ENCODE results near the gene FAM47B.

FAM47B gene

DNA sequence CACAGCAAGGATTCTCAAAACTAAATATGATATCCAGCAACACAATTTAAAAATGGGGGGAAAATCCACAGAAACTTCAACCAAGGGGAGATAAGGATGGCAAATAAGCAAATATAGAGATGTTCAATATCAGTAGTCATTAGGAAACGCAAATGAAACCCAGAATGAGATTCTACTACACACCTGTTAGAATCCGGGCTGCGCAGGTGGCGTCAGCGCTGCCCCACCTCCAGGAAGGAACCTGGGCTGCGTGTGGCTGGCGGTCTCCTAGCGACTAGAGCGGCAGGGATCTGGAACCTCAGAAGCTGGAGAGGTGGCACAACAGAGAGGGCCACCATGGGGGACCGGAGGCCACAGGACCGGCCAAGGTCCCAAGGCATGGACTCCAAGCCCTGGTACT is at the start of gene FAM47B:
FAM47B (plus strand) TSS at position 301 of the 400 bp plus-strand sequence; CDS start at position 337, 36 bp downstream.
- TF ChIP-seq, protein P1, sequence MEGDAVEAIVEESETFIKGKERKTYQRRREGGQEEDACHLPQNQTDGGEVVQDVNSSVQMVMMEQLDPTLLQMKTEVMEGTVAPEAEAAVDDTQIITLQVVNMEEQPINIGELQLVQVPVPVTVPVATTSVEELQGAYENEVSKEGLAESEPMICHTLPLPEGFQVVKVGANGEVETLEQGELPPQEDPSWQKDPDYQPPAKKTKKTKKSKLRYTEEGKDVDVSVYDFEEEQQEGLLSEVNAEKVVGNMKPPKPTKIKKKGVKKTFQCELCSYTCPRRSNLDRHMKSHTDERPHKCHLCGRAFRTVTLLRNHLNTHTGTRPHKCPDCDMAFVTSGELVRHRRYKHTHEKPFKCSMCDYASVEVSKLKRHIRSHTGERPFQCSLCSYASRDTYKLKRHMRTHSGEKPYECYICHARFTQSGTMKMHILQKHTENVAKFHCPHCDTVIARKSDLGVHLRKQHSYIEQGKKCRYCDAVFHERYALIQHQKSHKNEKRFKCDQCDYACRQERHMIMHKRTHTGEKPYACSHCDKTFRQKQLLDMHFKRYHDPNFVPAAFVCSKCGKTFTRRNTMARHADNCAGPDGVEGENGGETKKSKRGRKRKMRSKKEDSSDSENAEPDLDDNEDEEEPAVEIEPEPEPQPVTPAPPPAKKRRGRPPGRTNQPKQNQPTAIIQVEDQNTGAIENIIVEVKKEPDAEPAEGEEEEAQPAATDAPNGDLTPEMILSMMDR (IDR thresholded peaks at IDR 0.05), result no peak

DNA sequence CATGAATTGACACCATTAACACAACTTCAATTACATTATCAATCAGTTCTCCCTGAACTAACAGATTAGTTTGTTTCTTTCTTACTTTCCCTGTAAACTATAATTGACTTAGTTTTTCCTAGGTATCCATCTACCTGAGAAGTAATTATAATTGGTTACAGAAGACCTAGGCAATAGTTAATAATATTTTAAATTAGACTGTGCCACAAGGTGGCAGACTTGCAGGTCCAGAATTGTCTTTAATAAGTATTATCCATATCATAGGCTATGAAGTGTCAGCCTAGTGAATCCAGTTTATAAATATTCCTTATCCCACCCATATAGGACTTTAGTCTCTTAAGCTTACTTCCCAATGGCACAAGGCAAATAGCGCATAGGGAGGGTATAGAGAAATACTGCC is 48.9 kb upstream of the FAM47B start:
- TF ChIP-seq, protein P1 (IDR thresholded peaks at IDR 0.05), result peak; percentile 45; the same call in 1 of the 2 replicates

DNA sequence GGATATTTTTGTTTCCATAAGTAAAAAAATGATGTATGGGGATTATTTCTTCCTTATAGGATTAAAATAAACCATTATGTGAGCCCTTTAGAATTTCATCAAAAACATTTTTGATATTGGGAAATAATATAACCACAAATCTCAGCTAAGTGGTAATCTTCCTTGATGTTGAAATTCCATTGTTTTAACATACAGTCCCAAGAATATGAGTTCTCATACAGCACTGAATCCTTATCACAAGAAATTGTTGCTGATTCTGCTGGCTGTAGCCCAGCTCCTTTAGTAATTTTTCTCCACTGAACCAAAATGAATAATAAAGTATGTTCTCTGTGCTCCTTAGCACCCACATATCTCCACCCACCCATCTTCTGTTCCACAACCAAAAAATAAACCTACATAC is 41.9 kb upstream of the FAM47B start:
- TF ChIP-seq, protein P1 (IDR thresholded peaks at IDR 0.05), result no peak

DNA sequence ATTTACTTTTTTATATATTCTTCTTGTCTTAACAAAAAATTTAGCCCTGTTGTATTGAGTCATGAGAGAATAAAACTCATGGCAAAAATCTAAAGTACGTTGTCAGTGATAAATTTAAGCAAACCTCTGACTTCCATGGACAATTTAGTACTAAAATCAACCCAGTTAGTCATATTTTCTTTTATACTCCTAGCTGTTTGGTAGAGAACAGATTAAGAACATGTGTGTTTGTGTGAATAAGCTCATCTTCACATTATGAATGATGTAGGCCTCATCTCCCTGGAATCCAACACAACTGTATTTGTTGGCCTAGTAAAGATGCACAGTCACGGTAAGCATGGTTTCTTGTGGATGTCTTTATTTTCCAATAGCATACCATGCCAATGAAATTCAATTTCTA is 40.8 kb upstream of the FAM47B start:
- TF ChIP-seq, protein P1 (IDR thresholded peaks at IDR 0.05), result no peak

DNA sequence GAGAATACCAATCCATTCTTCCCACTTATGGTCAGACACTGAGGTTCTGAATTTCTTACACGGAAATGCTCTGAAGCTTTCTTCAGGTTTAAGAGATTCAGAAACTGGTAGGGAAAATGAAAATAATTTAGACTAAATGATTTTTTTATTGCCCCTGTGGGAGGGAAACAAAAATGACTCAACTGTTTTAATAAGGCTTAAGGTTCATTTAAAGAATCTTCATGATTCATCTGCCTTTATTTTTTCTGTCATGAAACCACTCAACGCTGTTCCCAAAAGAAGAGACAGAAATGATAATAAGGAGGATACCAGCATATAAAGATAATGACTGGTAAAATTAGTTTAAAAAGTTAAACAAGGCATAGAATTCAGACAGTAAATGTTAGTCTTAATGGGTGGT is 39.3 kb upstream of the FAM47B start:
- TF ChIP-seq, protein P1 (IDR thresholded peaks at IDR 0.05), result no peak

DNA sequence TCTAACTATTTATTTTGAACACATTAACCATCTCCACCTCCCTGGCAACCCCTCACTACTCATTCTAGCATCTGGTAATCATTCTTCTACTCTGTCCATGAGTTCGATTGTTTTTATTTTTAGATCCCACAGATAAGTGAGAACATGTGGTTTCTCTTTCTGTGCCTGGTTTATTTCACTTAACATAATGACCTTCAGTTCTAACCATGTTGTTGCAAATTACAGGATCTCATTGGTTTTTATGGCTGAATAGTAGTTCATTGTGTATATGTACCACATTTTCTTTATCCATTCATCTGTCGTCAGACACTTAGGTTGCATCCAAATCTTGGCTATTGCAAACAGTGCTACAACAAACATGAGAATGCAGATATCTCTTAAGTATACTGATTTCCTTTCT is 33.4 kb upstream of the FAM47B start:
- TF ChIP-seq, protein P1 (IDR thresholded peaks at IDR 0.05), result no peak

DNA sequence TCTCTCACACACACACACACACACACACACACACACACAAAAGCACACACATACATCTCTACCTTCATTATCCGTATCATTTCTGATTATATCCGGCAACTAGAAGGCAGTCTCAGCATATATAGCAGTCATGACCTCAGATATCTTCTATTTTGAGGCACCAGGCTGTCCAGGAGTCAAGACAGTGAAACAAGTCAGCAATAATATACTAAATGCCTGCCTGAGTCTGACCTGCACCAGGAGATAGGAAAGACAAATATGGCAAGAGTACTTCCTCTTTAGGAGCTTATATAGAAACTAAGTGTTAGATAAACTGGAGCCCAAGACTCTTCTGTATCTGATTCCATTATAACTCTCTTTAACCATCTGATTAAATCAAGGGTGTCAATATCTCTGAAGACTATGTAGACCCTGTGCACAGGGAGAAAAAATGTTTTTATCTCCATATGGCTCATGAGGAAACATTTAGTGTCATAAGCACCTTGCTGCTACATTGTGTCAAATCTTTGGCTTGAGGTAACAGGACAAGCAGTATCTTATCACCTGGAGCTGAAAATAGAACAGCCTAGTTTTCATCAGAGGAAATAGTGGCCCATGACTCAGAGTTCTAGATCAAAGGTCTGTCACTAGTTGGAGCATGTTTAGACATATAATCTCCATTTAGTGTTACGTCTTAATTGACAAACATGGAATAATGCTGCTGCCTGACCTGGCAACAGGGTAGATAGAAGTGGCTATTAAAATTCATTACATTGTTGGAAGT is 27.0 kb upstream of the FAM47B start:
- TF ChIP-seq, protein P1 (IDR thresholded peaks at IDR 0.05), result no peak

Data from LNCAP (cell line).